GM21786 (cell line): ENCODE results near the gene IDH3G.

Experiments used
- ATAC-seq: cut with Tn5 transposase; IDR thresholded peaks from one replicate; pipeline ENCODE4 v1.9.1; 2021; ENCODE audit not compliant: unreplicated experiment

IDH3G gene

GRCh38 chrX:153773741-153774575, 20.2 kb downstream of the IDH3G start:
- no peak for ATAC-seq

- no peak for ATAC-seq
These were observed 21.0 kb downstream of the IDH3G start for GRCh38 chrX:153773218-153773611.

- no peak for ATAC-seq
These were observed 21.6 kb downstream of the IDH3G start for GRCh38 chrX:153772316-153773217.

- no peak for ATAC-seq
These were observed 22.5 kb downstream of the IDH3G start for GRCh38 chrX:153771415-153772315.

GRCh38 chrX:153770601-153771414, 23.4 kb downstream of the IDH3G start:
- ATAC-seq: no peak

- ATAC-seq: no peak
These were observed 24.1 kb downstream of the IDH3G start for GRCh38 chrX:153769865-153770600.

GRCh38 chrX:153769158-153769864, 24.9 kb downstream of the IDH3G start:
- ATAC-seq: no peak

- ATAC-seq: no peak
These were observed 25.6 kb downstream of the IDH3G start for GRCh38 chrX:153768311-153769157.

GRCh38 chrX:153767674-153768055, 26.5 kb downstream of the IDH3G start:
- no peak for ATAC-seq

- no peak for ATAC-seq
These were observed 27.1 kb downstream of the IDH3G start for GRCh38 chrX:153766871-153767673.

GRCh38 chrX:153766098-153766817, 27.9 kb downstream of the IDH3G start:
- no peak for ATAC-seq

GRCh38 chrX:153765138-153766079, 28.8 kb downstream of the IDH3G start:
- no peak for ATAC-seq

GRCh38 chrX:153764786-153765137, 29.4 kb downstream of the IDH3G start:
- no peak for ATAC-seq

- ATAC-seq: peak; percentile 78
These were observed 30.0 kb downstream of the IDH3G start, which contains the start of gene PLXNB3 for GRCh38 chrX:153763989-153764755. TSS of gene PLXNB3 (plus strand) at chrX:153764249. CDS start at chrX:153765536, 1,287 bp downstream.
